NCI-H2081 treated with DMSO at 0.1 percent for 48 hours (cell line): Measurements from ENCODE around the gene IFRD2.
"Not testable (repeated sequence)": the region's sequence is repeated elsewhere in the genome, so short reads cannot be mapped to it uniquely, and the experiment has no call there.

ENCODE experiments used
- DNase-seq: peaks from one replicate; lab custom pipeline; 2025; lab: John Stamatoyannopoulos, UW

Gene IFRD2

GRCh38 chr3:50324351-50325112 is 32.3 kb upstream of the IFRD2 start:
- no peak for DNase-seq

DNA sequence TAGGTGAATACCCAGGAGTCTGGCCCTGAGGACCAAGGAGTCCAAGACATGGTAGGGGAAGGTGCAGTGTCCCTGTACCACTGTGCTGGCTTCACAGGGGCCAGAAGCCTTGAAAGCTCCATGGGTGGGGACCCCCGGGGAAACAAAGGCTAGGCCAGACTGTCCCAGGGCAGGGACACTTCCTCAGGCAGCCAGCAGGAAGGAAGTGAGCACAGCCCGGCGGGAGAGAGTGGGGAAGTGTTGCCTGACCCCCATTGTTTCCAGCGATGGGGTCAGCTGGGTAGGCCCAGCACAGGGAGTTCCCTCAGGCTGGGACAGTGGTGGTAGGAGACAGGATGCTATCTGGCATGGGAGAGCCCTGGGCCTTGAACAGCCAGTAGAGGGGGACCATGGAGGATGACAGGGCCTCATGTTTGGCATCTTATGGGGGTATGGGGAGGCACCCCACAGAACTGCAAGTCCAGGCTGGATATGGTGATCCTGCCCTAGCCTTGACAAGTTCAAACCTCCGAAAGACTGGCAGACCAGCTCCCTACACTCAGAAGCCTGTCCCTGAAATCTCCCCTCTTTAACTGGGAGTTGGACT is 31.5 kb upstream of the IFRD2 start:
- no peak for DNase-seq

- no peak for DNase-seq
Measured at GRCh38 chr3:50323092-50323600, 30.9 kb upstream of the IFRD2 start.

DNA sequence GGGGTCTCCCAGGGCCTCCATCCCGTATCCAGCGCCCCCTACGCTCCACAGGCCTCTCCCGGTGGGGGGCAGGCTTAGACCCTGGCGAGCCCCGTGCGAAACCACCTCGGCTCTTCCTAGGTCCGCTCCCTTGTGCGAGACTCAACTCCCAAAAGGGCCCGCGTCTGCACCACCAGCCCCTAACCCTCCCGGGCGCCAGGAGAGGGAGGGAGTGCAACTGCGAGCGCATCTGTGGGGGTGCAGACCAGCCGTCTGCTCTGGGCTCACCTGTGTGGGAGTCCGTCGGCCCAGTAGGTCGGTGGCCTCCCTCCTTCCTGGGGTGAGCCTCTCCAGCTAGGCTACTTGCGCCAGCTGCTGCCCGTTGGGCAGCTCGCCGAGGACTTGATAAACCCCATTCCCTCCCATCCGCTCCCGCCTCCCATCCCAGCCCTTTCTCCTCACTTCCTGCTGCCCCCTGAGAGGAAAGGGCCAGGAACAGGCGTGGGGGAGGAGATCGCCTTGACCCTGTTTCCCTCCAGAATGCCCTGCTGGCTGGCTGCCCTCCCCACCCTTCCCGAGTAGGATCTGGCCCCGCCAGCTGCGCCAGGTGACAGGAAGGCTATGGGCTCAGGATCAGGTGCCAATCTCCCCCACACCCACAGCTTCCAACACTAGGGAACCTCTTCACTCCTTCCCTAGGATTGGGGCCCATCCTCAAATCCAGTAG is 30.3 kb upstream of the IFRD2 start, which contains the start of gene HYAL2:
TSS of gene HYAL2 (minus strand) at position 360 of the 706 bp plus-strand sequence. CDS start 2,256 bp downstream, outside the sequence.
- no peak for DNase-seq

DNA sequence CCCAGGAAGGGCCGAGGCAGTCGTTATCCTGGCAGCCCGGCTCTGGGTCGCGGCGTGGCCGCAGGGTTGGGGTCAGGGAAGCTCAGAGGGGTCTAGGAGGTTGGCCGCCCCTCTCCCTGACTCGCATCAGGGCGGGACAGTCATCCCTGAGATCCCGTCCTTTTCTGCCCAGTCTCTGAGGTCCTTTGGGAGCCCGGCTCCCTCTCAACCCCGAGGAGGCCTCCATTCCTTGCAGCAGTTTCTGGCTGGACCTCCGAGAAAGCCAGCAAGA is 29.8 kb upstream of the IFRD2 start:
- DNase-seq, result no peak

GRCh38 chr3:50321336-50322114 is 29.3 kb upstream of the IFRD2 start:
- no peak for DNase-seq

- DNase-seq, result no peak
Measured at GRCh38 chr3:50320853-50321335, 28.7 kb upstream of the IFRD2 start.

DNA sequence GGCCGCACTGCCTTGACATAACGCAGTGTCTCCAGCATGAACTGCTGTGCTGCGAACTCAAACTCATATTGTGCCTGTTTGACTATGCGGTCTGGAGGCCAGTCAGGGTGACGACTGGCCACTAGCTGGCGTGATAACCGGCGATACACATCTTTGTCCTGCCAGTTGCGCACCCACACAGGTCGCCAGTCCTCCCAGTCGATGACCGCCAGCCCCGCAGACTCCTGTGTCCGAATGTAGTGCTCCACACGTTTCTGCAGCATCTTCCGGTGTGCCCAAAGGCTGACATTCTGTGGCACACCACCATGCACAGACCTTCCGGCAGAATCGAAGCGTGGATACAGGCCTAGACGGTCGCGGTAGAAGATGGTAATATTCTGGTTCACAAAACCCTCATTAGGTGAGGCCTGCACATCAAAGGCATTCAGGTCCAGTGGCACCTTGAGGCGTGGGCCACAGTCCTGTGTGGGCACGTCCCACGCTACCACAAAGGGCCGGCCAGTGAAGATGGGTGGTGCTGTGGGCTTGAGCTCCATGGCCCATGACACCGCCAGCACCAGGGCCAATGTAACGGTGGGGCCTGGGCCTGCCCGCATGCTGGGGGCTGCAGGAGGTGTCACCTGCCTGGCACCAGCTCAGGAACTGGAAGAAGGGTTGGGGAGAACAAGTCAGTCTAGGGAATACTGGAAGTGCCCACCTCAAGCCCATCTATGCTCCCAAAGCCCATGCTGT is 27.8 kb upstream of the IFRD2 start:
- DNase-seq, result no peak

DNA sequence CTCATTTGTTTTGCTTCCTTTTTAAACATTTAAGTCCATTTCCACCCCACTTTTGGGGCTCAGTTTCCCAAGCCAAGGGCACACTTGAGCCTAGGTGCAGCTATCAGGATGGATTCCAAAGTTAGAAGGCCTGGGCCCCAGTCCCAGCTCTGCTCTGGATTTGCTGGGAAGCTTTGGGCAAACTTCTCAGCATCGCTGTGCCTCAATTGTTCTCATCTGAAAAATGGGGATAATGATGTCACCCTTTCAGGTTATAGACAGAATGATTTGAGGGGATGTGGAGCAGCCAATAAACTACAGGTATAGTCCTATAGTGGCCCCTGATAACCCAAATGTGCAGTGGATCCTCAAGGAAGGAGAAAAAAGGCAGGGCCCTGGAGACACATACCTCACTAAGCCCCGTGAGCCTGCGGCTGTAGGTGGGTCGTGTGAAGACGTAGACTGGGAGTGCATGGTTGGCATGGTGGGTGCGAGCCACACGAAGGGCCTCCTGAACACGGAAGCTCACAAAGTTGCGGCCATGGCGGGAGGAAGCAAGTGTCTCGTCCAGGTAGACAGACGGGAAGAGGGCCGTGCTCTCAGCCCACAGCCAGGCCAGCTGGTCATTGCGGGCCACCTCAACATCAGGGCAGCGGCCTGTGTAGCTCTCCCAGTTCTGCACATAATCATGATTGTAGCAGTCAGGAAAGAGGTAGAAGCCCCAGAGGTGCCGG is 27.1 kb upstream of the IFRD2 start:
- DNase-seq, result no peak

DNA sequence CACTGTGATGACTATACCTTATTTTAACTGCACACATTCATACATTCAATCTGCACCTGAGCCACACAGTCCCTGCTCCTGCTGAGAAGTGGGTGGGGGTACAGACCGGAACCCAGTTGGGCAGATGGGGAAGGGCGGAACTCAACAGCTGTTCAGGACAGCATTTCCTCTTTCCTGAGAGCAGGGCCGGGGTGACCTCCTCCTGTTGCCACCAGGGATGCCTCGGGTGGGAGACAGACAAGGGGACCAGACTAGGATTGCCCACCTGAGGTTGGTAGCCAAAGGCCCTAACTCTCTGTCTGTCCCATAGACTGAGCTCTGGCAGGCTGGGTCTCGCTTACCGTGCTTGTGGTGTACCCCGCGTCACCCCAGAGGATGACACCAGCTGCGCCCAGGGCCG is 26.4 kb upstream of the IFRD2 start:
- no peak for DNase-seq

DNA sequence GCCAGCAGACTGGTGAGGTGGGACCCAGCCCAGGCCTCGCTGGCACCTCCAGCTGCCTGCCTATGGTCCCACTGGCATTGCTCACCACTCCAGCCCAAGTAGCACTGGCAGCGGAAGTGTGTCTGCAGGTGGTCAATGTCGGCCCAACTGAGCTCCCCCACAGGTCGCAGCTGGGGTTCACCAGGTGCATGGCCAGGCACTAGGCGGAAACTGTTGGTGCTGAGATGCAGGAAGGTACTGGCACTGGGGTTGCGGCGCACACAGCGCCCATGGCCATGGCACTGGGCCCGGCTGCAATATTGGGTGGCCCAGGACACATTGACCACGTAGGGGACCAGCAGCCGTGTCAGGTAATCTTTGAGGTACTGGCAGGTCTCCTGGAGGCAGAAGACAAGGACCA is 25.9 kb upstream of the IFRD2 start:
- DNase-seq, result no peak

GRCh38 chr3:50317300-50317699 is 25.1 kb upstream of the IFRD2 start:
- DNase-seq, result no peak

GRCh38 chr3:50316657-50317242 is 24.5 kb upstream of the IFRD2 start:
- no peak for DNase-seq

- DNase-seq, result no peak
Measured at GRCh38 chr3:50314816-50315215, 22.6 kb upstream of the IFRD2 start.

- DNase-seq, result no peak
Measured at GRCh38 chr3:50314342-50314741, 22.1 kb upstream of the IFRD2 start.

GRCh38 chr3:50312041-50312440 is 19.8 kb upstream of the IFRD2 start:
- DNase-seq, result not testable (repeated sequence)

- DNase-seq, result no peak
Measured at GRCh38 chr3:50304601-50305000, 12.4 kb upstream of the IFRD2 start.

GRCh38 chr3:50303013-50303815 is 11.0 kb upstream of the IFRD2 start, which contains the start of gene HYAL1:
TSS of gene HYAL1 (minus strand) at chr3:50303574. CDS start at chr3:50302956, 618 bp downstream.
- DNase-seq, result no peak
